HepG2 (cell line): ENCODE results near the gene C7orf57. TPM values are rescaled to one million over a fixed set of nuclear protein-coding genes. Genes with fewer than 3 reads are reported as not detected.

Source experiments
- ATAC-seq: fragments of 200-7000 bp; cut with Tn5 transposase; 3 replicates; pipeline ENCODE4 v1.9.1; 2020; ENCODE audit warnings: mild to moderate bottlenecking, moderate library complexity
- BruUV-seq: library from RNA; stranded (reverse); fragments of 400-500 nt; replicated peaks from 2 replicates; lab custom pipeline; 2021; lab: Mats Ljungman, UMichigan
- CTCF ChIA-PET: fragments of 300-600 bp; formaldehyde crosslinking; extraction: SDS; loops from one replicate; lab custom pipeline; 2021; ENCODE audit warnings: low total read pairs, inconsistent platforms, low intra/inter-chr PET ratio; lab: Yijun Ruan, JAX
- POLR2A ChIA-PET: fragments of 350-600 bp; sonication (Branson Sonifier 250); formaldehyde crosslinking; loops from one replicate; lab custom pipeline; 2020; ENCODE audit warnings: antibody characterized with exemption, inconsistent platforms; lab: Yijun Ruan, JAX
- DNase-seq: peaks from one replicate; pipeline ENCODE4 v3.0.0-alpha.2; 2015; ENCODE audit warnings: low spot score
- FAIRE-seq: peaks from 3 replicates; lab custom pipeline; 2011; peaks lifted over from hg19 to GRCh38; lab: Jason Lieb, UNC
- H2AFZ ChIP-seq: one replicate; pipeline ENCODE4 v1.6.1; 2011; ENCODE audit warnings: low read length, inconsistent platforms
- H3K27ac ChIP-seq: fragments of 300-600 bp; 3 replicates; pipeline ENCODE4 v1.8.0; 2011; ENCODE audit warnings: mixed run types, mild to moderate bottlenecking, mixed read lengths, low read length, inconsistent platforms; ENCODE audit not compliant: insufficient read depth; ENCODE audit errors: extremely low read length
- H3K27me3 ChIP-seq, 2 experiments: fragments of 200-600 bp in 1 of 2; 2 replicates in 1 of 2; 3 replicates in 1 of 2; pipeline versions ENCODE4 v1.6.0 to v1.8.0; 2011; ENCODE audit warnings: low read length in 2 of 2, mild to moderate bottlenecking in 2 of 2, moderate library complexity in 2 of 2, inconsistent platforms in 1 of 2; ENCODE audit not compliant: insufficient read depth in 2 of 2, control insufficient read depth in 1 of 2
- H3K36me3 ChIP-seq, 2 experiments: fragments of 200-600 bp in 1 of 2; replicated peaks in 1 of 2; 2 replicates in 1 of 2; 3 replicates in 1 of 2; pipeline versions ENCODE4 v1.5.1 to v1.8.0; 2011; ENCODE audit warnings: low read length in 2 of 2, inconsistent platforms in 1 of 2; ENCODE audit not compliant: insufficient read depth in 2 of 2, control insufficient read depth in 1 of 2
- H3K4me1 ChIP-seq: 2 replicates; pipeline ENCODE4 v1.5.1; 2012; ENCODE audit warnings: low read length, inconsistent platforms; ENCODE audit not compliant: insufficient read depth
- H3K4me2 ChIP-seq: 2 replicates; pipeline ENCODE4 v1.6.0; 2011; ENCODE audit warnings: low read depth, low read length, inconsistent platforms
- H3K4me3 ChIP-seq, 3 experiments: fragments of 200-600 bp in 1 of 3; sonication (generic), shearing (Covaris generic) in 1 of 3; replicated peaks in 1 of 3; 2 replicates each; pipeline ENCODE4 v1.5.1; 2011 to 2016; ENCODE audit warnings: low read length in 3 of 3, inconsistent platforms in 2 of 3, low read depth in 2 of 3, mild to moderate bottlenecking in 2 of 3, control low read depth in 1 of 3, mixed read lengths in 1 of 3; ENCODE audit not compliant: insufficient read depth in 1 of 3
- H3K79me2 ChIP-seq: one replicate; pipeline ENCODE4 v1.6.1; 2011; ENCODE audit warnings: low read length, inconsistent platforms; ENCODE audit not compliant: insufficient read depth
- H3K9ac ChIP-seq: 2 replicates; pipeline ENCODE4 v1.6.0; 2011; ENCODE audit warnings: mild to moderate bottlenecking, low read depth, low read length, inconsistent platforms; ENCODE audit not compliant: insufficient read depth
- H3K9me3 ChIP-seq: 2 replicates; pipeline ENCODE4 v1.5.1; 2012; ENCODE audit warnings: mild to moderate bottlenecking, low read length
- H4K20me1 ChIP-seq: 2 replicates; pipeline ENCODE4 v1.6.0; 2011; ENCODE audit warnings: inconsistent platforms, mild to moderate bottlenecking, low read length, moderate library complexity; ENCODE audit not compliant: insufficient read depth
- CBX5 ChIP-seq: sonication (generic); formaldehyde crosslinking; IDR thresholded peaks from 2 replicates; pipeline ENCODE4 v1.4.0; 2020; ENCODE audit warnings: missing genetic modification reagents, borderline replicate concordance
- CERS6 ChIP-seq: sonication (generic); formaldehyde crosslinking; IDR thresholded peaks from 2 replicates; pipeline ENCODE4 v1.5.0; 2020; ENCODE audit warnings: missing genetic modification reagents
- CREB3 ChIP-seq: sonication (generic); formaldehyde crosslinking; IDR thresholded peaks from 2 replicates; pipeline ENCODE4 v1.5.0; 2020; ENCODE audit warnings: missing genetic modification reagents
- FIP1L1 ChIP-seq: fragments of 200-400 bp; formaldehyde crosslinking; IDR thresholded peaks from 2 replicates; pipeline ENCODE4 v1.6.1; 2018; ENCODE audit warnings: low read depth, mild to moderate bottlenecking, low read length, moderate library complexity, borderline replicate concordance; ENCODE audit not compliant: insufficient read depth
- IRF1 ChIP-seq: sonication (generic); formaldehyde crosslinking; IDR thresholded peaks from 2 replicates; pipeline ENCODE4 v1.4.0; 2020; ENCODE audit warnings: low read depth, mild to moderate bottlenecking, missing genetic modification reagents
- JDP2 ChIP-seq: sonication (generic); formaldehyde crosslinking; IDR thresholded peaks from 2 replicates; pipeline ENCODE4 v1.8.1; 2022; ENCODE audit warnings: missing genetic modification reagents, borderline replicate concordance
- MNT ChIP-seq: fragments of 450-650 bp; IDR thresholded peaks from 2 replicates; pipeline ENCODE4 v1.6.1; 2016
- SCMH1 ChIP-seq: sonication (generic); formaldehyde crosslinking; IDR thresholded peaks from 2 replicates; pipeline ENCODE4 v1.9.0; 2021; ENCODE audit warnings: missing genetic modification reagents, mild to moderate bottlenecking, borderline replicate concordance
- SMAD1 ChIP-seq: sonication (generic); formaldehyde crosslinking; IDR thresholded peaks from 2 replicates; pipeline ENCODE4 v1.4.0; 2020; ENCODE audit warnings: missing genetic modification reagents, low read depth, mild to moderate bottlenecking, borderline replicate concordance
- ZFAT ChIP-seq: sonication (generic); formaldehyde crosslinking; conservative IDR thresholded peaks from 2 replicates; pipeline ENCODE4 v1.8.1; 2023; ENCODE audit warnings: missing genetic modification reagents, inconsistent platforms
- ZIK1 ChIP-seq: sonication (generic); formaldehyde crosslinking; IDR thresholded peaks from 2 replicates; pipeline ENCODE4 v1.5.0; 2020; ENCODE audit warnings: mild to moderate bottlenecking, low read depth, missing genetic modification reagents, borderline replicate concordance
- ZMAT5 ChIP-seq: sonication (generic); formaldehyde crosslinking; IDR thresholded peaks from 2 replicates; pipeline ENCODE4 v1.5.0; 2020; ENCODE audit warnings: mild to moderate bottlenecking, low read depth, missing genetic modification reagents, borderline replicate concordance
- ZNF136 ChIP-seq: sonication (generic); formaldehyde crosslinking; IDR thresholded peaks from 2 replicates; pipeline ENCODE4 v1.8.1; 2022; ENCODE audit warnings: low read depth, mild to moderate bottlenecking, moderate library complexity, missing genetic modification reagents
- ZNF329 ChIP-seq: sonication (generic); formaldehyde crosslinking; IDR thresholded peaks from 2 replicates; pipeline ENCODE4 v1.9.0; 2021; ENCODE audit warnings: low read depth, mild to moderate bottlenecking, missing genetic modification reagents
- ZNF333 ChIP-seq: sonication (generic); formaldehyde crosslinking; IDR thresholded peaks from 2 replicates; pipeline ENCODE4 v1.4.0; 2020; ENCODE audit warnings: mild to moderate bottlenecking, missing genetic modification reagents, borderline replicate concordance
- ZNF563 ChIP-seq: sonication (generic); formaldehyde crosslinking; IDR thresholded peaks from 2 replicates; pipeline ENCODE4 v1.8.0; 2022; ENCODE audit warnings: mild to moderate bottlenecking, moderate library complexity, missing genetic modification reagents
- ZNF737 ChIP-seq: sonication (generic); formaldehyde crosslinking; IDR thresholded peaks from 2 replicates; pipeline ENCODE4 v1.5.0; 2020; ENCODE audit warnings: missing genetic modification reagents, mild to moderate bottlenecking, borderline replicate concordance
- ZNF782 ChIP-seq: sonication (generic); formaldehyde crosslinking; IDR thresholded peaks from 2 replicates; pipeline ENCODE4 v1.4.0; 2020; ENCODE audit warnings: missing genetic modification reagents, mild to moderate bottlenecking, borderline replicate concordance
- WGBS: methylation state at CpG from one replicate; pipeline ENCODE4 v1.1.6; 2017; ENCODE audit warnings: low lambda C conversion rate; 5-methylcytosine and 5-hydroxymethylcytosine counted together
- in situ Hi-C: cut with HindIII; loops from 2 replicates; pipeline ENCODE4 v1.10.0; 2017; ENCODE audit warnings: low pct_unique_long_range_greater_than_20kb; ENCODE audit not compliant: extremely low pct_ligation_motif_present
- intact Hi-C: fragments of 100-400 bp; cut with micrococcal nuclease; formaldehyde crosslinking; loops from one replicate; pipeline ENCODE4 v1.10.0; 2022; ENCODE audit not compliant: unreplicated experiment
- polyA plus RNA-seq, 8 experiments: library from polyadenylated mRNA; depleted of rRNA in 3 of 8; stranded (reverse) in 7 of 8; unstranded in 1 of 8; fragments of >200 nt; fragmentation: Illumina TruSeq in 4 of 8; extraction: Trizol in 4 of 8; gene quantifications; 2 replicates each; pipeline versions ENCODE4 v1.2.1 to v1.2.3, GENCODE V29; 2011 to 2016; ENCODE audit warnings: low read depth in 4 of 8, missing spikeins in 1 of 8, mixed read lengths in 1 of 8; ENCODE audit not compliant: insufficient read depth in 1 of 8
- total RNA-seq, 5 experiments: library from RNA; depleted of rRNA; stranded (reverse); fragments of >200 nt; fragmentation: Illumina TruSeq; extraction: Trizol; gene quantifications; 2 replicates each; pipeline ENCODE4 v1.2.3, GENCODE V29; 2016; ENCODE audit warnings: low read depth in 1 of 5

The C7orf57 gene
- total and polyA plus RNA-seq, 2 of the 13 experiments (the other 11 are each of a cell fraction or from before 2014, with no cell fraction given): not detected

GRCh38 chr7:48011323-48011722, 24.0 kb upstream of the C7orf57 start (continued):
- TF ChIP-seq MNT: no peak
- no peak for TF ChIP-seq SCMH1 (CRISPR knock-in tag)
- TF ChIP-seq JDP2: no peak
- no peak for TF ChIP-seq CREB3 (CRISPR knock-in tag)
- no peak for TF ChIP-seq SMAD1 (CRISPR knock-in tag)
- TF ChIP-seq, all 625 proteins: peak for 0

- H3K4me3 ChIP-seq: no peak overlapping the region
- peaks cover 0 to 12% of the 10 kb centered on the region in 2 experiments; a peak in 2 of 5 replicates for H3K27me3 ChIP-seq
- ATAC-seq (no peak), DNase-seq (no peak), FAIRE-seq (no peak)
- H3K36me3 ChIP-seq: no peaks in the 10 kb centered on the region
- no peaks in the 10 kb centered on the region for H3K4me1 ChIP-seq
- no peak overlapping the region for H3K4me2 ChIP-seq
- CTCF ChIA-PET: no interaction called here
- intact Hi-C loops: no loop called here
- POLR2A ChIA-PET: no interaction called here
- no peak overlapping the region for H3K27ac ChIP-seq
- no TSS peak for BruUV-seq
- no peaks in the 10 kb centered on the region for H3K79me2 ChIP-seq
- no peaks in the 10 kb centered on the region for H3K9me3 ChIP-seq
- no peaks in the 10 kb centered on the region for H4K20me1 ChIP-seq
- in situ Hi-C loops: no loop called here
- H3K9ac ChIP-seq: no peak overlapping the region
- H2AFZ ChIP-seq: no peak overlapping the region
- 2% methylated on average over 3 of the region's 3 CpGs for whole genome bisulfite sequencing
- TF ChIP-seq ZIK1 (CRISPR knock-in tag) (no peak), FIP1L1 (no peak), ZFAT (CRISPR knock-in tag) (no peak), CERS6 (CRISPR knock-in tag) (no peak), ZNF782 (CRISPR knock-in tag) (no peak), CBX5 (CRISPR knock-in tag) (no peak), ZNF329 (CRISPR knock-in tag) (no peak), ZMAT5 (CRISPR knock-in tag) (no peak), IRF1 (CRISPR knock-in tag) (no peak), ZNF333 (CRISPR knock-in tag) (no peak), ZNF563 (CRISPR knock-in tag) (no peak), ZNF737 (no peak), ZNF136 (CRISPR knock-in tag) (no peak)
These were observed 23.4 kb upstream of the C7orf57 start for GRCh38 chr7:48011951-48012350.
